SH-SY5Y (cell line): ENCODE results near the gene SELENOH.

Experiments used
- GATA2 ChIP-seq: IDR thresholded peaks from 2 replicates; pipeline ENCODE4 v1.6.1; 2011; ENCODE audit warnings: mild to moderate bottlenecking, low read depth, low read length
- GATA3 ChIP-seq: IDR thresholded peaks from 2 replicates; pipeline ENCODE4 v1.6.1; 2011; ENCODE audit warnings: low read depth, mild to moderate bottlenecking, low read length, moderate library complexity

DNA sequence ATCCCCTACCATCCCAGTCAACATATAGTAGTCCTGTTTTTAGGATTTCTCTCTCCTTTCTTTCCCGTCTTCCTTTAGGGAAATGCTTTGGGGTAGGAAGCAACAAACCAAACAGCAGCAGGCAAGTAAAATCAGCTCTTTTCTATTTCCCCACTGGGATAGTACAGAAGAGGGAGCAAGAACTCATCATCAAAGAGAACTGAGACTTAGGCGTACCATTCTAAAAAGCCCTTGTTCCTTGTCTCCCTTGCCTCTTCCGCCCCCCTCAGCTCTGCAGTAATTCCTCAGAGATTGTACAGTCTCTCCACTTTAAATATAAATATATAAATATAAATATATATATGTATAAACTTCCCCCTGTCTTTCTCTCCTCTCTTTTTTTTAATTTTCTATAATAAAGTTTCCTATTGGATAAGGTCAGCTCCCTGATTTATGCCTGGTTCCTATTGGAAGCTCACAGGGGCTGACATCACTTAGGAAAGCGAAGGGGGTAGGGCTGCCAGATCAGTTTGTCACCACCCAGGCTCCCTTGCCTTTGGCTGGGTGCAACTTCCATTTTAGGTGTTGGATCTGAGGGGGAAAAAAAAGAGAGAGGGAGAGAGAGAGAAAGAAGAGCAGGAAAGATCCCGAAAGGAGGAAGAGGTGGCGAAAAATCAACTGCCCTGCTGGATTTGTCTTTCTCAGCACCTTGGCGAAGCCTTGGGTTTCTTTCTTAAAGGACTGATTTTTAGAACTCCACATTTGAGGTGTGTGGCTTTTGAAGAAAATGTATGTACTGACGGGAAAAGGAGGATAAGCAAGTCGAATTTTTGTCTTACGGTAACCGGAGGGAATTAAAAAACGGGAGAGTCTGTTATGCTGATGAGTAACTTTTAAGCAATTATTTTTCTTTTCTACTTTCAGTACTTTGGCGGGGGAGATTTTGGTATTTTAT lies 20.3 kb downstream of the SELENOH start, which contains the start of gene CTNND1:
- TF ChIP-seq GATA2 (no peak), GATA3 (no peak)
